ENCODE measurements around the gene RRBP1.

The RRBP1 gene

DNA sequence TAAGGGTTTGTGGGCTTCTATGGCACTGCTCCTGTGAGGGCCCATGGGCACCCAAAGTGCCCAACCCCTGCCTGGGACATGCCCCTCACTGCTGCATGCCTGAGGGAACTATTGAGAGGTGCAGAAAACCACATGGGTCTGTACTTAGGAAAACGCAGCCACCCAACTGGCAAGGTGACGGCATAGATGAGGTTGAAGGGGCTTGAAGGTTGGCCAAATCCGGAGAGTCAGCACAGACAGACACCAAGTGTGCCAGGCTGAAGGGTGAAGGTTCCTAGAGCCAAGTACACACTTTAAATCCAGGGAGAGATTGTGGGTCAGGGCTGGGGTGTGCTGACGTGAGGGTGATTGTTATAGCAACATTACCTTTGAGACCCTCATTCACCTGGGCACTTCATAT is 23.9 kb upstream of the RRBP1 start:
- TF ChIP-seq, protein P1, sequence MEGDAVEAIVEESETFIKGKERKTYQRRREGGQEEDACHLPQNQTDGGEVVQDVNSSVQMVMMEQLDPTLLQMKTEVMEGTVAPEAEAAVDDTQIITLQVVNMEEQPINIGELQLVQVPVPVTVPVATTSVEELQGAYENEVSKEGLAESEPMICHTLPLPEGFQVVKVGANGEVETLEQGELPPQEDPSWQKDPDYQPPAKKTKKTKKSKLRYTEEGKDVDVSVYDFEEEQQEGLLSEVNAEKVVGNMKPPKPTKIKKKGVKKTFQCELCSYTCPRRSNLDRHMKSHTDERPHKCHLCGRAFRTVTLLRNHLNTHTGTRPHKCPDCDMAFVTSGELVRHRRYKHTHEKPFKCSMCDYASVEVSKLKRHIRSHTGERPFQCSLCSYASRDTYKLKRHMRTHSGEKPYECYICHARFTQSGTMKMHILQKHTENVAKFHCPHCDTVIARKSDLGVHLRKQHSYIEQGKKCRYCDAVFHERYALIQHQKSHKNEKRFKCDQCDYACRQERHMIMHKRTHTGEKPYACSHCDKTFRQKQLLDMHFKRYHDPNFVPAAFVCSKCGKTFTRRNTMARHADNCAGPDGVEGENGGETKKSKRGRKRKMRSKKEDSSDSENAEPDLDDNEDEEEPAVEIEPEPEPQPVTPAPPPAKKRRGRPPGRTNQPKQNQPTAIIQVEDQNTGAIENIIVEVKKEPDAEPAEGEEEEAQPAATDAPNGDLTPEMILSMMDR (IDR thresholded peaks at IDR 0.05) = no peak

DNA sequence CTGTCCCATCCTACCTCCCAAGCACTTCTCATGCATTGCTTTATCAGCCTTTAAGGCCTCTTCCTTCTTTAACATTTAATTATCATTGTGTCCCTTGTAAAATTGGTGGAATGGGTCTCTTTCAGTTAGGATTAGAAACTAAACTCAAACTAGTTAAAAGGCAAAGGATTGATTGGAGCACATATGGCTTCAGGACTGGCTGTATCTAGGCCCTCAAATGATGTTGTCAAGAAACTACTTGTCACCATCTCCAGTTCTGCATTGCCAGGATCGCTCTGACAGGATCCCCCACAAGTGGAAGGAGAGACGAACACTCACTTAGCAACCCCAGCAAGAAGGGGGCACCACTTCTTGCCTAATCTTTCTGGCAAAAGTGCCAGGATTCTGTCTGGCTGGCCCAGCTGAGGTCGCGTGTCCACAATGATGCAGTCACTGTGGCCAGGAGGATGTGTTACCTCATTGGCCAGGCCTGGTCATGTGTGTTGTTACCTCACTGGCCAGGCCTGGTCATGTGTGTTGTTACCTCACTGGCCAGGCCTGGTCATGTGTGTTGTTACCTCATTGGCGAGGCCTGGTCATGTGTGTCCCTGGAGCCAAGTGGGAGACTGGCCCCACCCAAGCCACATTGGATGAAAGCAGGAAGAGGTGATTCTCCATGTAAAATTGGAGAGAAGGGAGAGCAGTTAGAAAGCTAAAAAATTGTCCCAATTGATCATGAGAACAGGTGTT is 22.7 kb upstream of the RRBP1 start:
- TF ChIP-seq, protein P1 (IDR thresholded peaks at IDR 0.05) = no peak

DNA sequence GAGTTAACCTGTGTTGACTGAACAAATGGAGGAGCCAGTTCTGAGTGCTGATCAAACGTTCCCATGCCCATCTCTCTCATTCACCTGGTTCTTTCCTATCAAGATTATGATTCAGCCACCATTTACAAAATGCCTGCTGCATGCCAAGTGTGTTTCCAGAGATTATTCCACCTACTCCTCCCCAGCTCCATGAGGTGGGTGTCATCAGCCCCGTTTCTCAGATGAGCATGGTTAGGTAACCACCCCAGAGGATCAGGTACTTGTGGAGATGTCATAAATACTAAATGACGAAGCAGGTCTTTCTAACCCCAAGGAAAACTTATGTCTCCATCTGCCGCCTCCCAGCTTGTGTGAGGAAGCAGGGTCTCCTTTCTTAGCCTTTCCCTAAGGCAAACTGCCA is 19.8 kb upstream of the RRBP1 start:
- TF ChIP-seq, protein P1 (IDR thresholded peaks at IDR 0.05) = no peak

DNA sequence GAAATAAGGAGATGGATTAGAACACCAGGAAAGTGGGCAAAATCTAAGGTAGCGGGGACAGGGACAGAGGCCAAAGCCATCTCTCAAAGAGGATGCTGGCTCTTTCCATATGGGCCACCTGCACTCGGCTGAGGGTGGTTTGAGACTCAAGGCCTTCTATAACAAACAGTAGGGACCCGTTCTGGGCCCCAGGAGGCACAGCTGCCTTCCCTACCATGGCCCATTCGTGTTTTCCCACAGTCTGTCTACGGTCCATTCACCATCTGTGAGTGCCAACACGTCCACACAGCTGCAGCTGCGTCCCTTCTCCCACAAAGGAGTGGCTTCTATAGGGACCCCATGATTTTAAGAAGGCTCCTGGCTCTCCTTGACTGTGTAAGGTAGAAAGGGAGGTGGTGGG is 18.6 kb upstream of the RRBP1 start:
- TF ChIP-seq, protein P1 (IDR thresholded peaks at IDR 0.05) = no peak

DNA sequence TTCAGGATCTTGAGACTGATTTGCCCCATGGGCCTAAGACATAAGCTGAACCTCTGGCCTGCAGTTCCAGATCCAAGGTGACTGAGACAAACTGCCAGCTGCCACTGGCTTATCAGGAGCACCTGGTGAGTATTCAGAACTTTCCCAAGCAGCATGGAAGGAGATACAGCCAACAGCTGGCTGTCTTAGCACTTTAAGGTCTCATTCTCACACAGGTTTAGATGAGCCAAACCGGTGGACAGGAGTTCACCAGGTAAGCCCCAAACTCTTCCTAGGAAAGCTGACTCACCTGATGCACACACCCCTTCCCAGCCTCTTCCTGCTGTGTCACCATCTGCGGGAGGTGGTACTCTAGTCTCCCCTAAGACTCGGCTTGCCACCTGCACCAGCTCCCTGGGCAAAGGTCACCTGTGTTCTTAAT is 17.9 kb upstream of the RRBP1 start, which contains the start of gene BANF2:
TSS of gene BANF2 (plus strand) at position 36 of the 421 bp plus-strand sequence. CDS start 25,060 bp downstream, outside the sequence.
- TF ChIP-seq, protein P1 (IDR thresholded peaks at IDR 0.05) = no peak

DNA sequence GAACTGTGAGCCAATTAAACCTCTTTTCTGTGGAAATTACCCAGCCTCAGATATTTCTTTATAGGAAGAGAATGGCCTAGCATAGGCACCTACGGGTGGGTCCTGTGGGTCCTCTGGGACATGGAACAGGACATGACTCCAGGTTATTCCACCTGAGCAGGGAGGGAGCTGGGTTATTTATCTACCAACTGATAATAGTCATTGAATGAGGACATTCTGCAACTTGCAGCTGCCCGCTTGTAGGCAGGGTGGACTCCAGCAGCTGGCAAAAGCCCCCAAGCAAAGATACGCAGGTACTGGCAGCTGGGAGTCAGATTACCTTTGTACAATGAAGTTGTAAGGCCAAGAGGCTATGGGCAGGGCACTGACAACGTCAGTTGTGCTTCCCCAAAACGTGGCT is 16.3 kb upstream of the RRBP1 start:
- TF ChIP-seq, protein P1 (IDR thresholded peaks at IDR 0.05) = no peak

DNA sequence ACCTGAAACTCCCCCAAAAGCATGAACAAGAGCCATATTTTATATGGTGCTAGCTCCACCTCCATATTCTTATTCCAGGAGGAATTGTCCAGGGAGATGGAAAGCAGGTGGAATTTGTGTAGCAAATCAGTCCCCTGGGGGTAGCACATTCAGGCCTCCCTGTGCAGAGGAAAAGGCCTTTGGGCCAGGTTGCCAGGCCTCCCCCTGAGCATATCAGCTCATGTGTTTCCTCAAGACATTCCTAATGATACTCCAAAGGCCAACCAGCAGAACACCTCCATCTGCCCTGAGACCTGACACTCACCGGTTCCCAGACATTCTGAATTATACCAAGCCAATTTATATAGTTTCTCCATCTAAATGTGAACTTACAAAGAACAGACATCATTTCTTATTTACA is 15.1 kb upstream of the RRBP1 start:
- TF ChIP-seq, protein P1 (IDR thresholded peaks at IDR 0.05) = no peak
